Right atrium auricular region (tissue), 2 donors: ENCODE measurements around the gene ATP2B2. TPM values are rescaled to one million over a fixed set of nuclear protein-coding genes. Genes with fewer than 3 reads are reported as not detected.

Source experiments
- DNase-seq: peaks from one replicate; pipeline ENCODE4 v3.0.0-alpha.2; 2019; ENCODE audit warnings: low spot score
- H3K27ac ChIP-seq, 2 donors: fragments of 200-600 bp; sonication (generic); 1 replicate in 1 of 2; 2 replicates in 1 of 2; pipeline ENCODE4 v1.5.1; 2016 to 2019
- H3K27me3 ChIP-seq, 2 donors: fragments of 200-600 bp; sonication (generic); one replicate each; pipeline versions ENCODE4 v1.5.1 to v1.6.0; 2017 to 2019
- H3K36me3 ChIP-seq: fragments of 200-600 bp; sonication (generic); one replicate; pipeline ENCODE4 v1.5.1; 2016
- H3K4me1 ChIP-seq, 2 donors: fragments of 200-600 bp; sonication (generic); one replicate each; pipeline versions ENCODE4 v1.5.1 to v1.6.0; 2017 to 2019
- H3K4me3 ChIP-seq, 2 donors: fragments of 200-600 bp; sonication (generic); 1 replicate in 1 of 2; 2 replicates in 1 of 2; pipeline ENCODE4 v1.5.1; 2017 to 2019; ENCODE audit warnings: mild to moderate bottlenecking in 1 of 2, moderate library complexity in 1 of 2
- H3K9me3 ChIP-seq, 2 donors: fragments of 200-600 bp; sonication (generic); one replicate each; pipeline ENCODE4 v1.5.1; 2019
- total RNA-seq, 2 donors: library from RNA; depleted of rRNA; stranded (reverse); fragments of >200 nt; gene quantifications; one replicate each; pipeline ENCODE4 v1.1.0, GENCODE V29; 2016
- TF ChIP-seq, protein P1 (sequence below), 2 donors: fragments of 200-600 bp; sonication (generic); IDR thresholded peaks; one replicate each; pipeline ENCODE4 v1.5.1; 2019; ENCODE audit warnings: antibody characterized with exemption in 2 of 2

The ATP2B2 gene
- total RNA-seq, 2 donors from 2014 or later = 0.12 to 0.15 TPM

DNA sequence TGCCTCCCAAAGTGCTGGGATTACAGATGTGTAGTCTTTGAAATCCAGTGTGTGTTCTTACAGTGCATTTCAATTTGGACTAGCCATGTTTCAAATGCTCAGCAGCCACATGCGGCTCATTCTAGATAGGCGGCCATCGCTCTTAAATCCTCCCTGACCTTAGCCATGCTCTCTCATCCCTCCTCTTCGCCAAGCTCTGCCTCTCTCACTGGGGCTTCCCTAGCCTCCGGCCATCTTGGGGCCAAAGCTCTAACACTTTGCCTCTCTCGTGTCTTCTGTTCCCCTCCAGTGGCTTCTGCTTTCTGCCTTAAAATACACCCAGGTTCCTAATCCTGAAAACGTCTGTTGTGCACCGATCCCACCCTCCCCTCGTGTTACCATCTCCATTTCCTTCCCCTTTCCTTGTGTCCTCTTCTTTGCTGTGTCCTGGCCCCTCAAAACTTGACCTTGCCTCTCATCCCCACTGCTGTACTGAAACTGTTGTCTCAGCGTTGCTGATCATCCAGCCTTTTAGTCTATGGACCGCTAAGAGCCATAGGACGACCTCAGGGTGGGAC lies 211.3 kb downstream of the ATP2B2 start:
- no peak for DNase-seq
- Histone ChIP-seq H3K9me3 (no peaks in the 10 kb centered on the region), H3K4me1 (peaks cover 0 to 7% of the 10 kb centered on the region in 2 donors), H3K36me3 (peaks cover 15% of the 10 kb centered on the region), H3K27ac (no peak overlapping the region), H3K27me3 (no peaks in the 10 kb centered on the region), H3K4me3 (no peak overlapping the region)
- TF ChIP-seq, protein P1, sequence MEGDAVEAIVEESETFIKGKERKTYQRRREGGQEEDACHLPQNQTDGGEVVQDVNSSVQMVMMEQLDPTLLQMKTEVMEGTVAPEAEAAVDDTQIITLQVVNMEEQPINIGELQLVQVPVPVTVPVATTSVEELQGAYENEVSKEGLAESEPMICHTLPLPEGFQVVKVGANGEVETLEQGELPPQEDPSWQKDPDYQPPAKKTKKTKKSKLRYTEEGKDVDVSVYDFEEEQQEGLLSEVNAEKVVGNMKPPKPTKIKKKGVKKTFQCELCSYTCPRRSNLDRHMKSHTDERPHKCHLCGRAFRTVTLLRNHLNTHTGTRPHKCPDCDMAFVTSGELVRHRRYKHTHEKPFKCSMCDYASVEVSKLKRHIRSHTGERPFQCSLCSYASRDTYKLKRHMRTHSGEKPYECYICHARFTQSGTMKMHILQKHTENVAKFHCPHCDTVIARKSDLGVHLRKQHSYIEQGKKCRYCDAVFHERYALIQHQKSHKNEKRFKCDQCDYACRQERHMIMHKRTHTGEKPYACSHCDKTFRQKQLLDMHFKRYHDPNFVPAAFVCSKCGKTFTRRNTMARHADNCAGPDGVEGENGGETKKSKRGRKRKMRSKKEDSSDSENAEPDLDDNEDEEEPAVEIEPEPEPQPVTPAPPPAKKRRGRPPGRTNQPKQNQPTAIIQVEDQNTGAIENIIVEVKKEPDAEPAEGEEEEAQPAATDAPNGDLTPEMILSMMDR (IDR thresholded peaks at IDR 0.05) = no peak

DNA sequence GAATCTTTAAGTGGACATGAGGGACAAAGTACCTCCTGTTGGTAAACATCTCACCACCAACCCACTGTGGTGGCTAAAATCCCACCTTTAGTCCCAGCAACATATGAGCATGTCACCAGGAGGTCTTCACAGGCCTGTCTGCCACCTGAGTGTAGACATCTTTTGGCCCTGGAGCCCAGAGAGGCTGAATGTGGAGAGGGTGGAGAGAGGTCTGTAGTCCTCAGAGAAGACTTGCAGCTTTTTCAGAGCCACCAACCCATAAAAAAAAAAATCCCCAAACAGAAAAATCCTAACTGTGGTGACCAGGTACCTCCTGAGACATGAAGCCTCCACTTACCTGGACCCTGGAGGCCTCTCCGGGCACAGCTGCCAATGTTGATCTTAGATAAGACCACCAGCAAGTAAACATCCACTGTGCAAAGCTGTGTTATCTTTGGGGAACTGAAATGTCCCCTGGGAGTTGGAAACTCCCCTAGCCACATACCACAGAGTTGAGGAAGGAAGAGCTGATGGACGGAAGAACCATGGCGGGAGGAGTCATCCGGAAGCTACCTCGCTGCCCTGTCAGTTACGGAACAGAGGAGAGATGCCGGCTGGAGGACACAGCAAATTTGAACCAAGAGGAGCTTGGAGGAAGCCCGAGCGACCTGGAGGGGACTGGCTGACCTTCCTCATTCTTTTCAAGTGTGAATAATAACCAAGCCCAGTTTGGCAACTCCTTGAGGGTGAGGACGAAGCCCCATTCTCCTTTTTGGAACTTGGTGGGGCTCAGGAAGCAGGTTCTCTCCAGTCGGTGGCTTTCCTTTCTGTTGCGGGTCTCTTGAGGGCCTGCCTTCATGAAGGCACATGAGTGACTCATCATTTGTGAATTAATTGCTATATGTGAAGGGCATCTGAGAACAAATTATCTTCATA lies 212.6 kb downstream of the ATP2B2 start, which contains the start of gene GHRL:
Gene GHRL (minus strand): TSS at position 443 of the 915 bp plus-strand sequence. CDS start 2,767 bp downstream, outside the sequence.
- H3K9me3 ChIP-seq = no peaks in the 10 kb centered on the region
- no peaks in the 10 kb centered on the region for H3K27me3 ChIP-seq
- TF ChIP-seq, protein P1 (IDR thresholded peaks at IDR 0.05) = no peak
- H3K4me3 ChIP-seq = no peak within 1 kb of the TSS
- peaks cover 0 to 7% of the 10 kb centered on the region in 2 donors for H3K4me1 ChIP-seq
- H3K27ac ChIP-seq = no peak within 1 kb of the TSS
- no peak for DNase-seq
- peaks cover 23% of the 10 kb centered on the region for H3K36me3 ChIP-seq

DNA sequence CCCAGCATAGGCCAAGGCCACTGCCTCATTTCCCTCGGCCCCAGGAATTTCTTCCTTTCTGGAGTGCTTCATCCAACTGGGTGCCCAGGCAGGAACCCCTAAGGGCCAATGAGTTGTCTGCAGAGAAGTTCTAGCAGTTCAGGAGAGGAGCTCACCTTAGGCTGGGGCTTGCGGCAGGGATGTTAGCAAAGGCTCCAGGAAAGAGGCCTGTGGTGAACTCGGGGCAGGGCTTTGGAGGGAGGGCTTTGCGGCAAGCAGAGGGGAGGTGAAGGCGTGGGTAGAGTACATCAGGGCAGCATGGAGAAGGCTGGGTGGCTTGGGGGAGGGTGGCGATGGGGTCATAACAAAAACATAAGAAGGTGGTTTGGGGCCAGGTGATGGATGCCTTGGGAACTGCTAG lies 213.7 kb downstream of the ATP2B2 start:
- Histone ChIP-seq H3K27me3 (no peaks in the 10 kb centered on the region), H3K9me3 (no peaks in the 10 kb centered on the region), H3K36me3 (peaks cover 17% of the 10 kb centered on the region), H3K4me1 (peaks cover 0 to 7% of the 10 kb centered on the region in 2 donors), H3K27ac (no peak overlapping the region), H3K4me3 (no peak overlapping the region)
- no peak for DNase-seq
- TF ChIP-seq, protein P1 (IDR thresholded peaks at IDR 0.05) = no peak

DNA sequence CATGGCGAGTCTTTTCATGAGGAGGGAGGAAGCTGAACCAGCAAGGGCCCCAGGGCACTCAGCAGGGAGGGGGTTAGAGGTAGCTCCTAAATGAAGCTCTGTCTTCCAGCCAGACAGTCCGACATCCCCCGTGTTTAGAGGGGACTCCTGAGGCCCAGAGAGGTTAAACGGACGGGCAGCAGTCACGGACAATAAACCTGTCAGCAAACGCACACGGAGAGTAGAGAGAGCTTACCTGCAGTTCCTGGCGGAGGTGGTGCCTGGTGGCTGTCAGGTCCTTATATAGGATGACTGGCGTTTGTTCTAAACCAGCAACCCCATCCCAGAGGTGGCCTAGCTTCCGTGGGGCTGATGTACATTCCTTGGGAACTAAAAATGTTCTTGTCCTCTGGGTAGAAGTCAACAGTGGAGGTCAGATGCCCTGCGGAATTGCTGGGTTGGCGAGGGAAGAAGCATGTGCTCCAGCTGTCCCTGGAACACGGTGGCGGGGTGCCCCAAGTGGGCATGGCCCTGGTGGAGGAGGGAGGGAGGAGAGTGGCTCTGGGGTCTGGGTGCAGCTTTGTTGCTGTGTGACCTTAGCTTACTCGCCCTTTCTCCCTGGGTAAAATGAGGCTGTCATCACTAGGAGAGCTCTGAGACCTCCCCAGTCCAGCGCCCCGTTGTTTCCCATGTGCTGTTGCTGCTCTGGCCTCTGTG lies 214.8 kb downstream of the ATP2B2 start:
- Histone ChIP-seq H3K36me3 (peaks cover 18% of the 10 kb centered on the region), H3K4me1 (peaks cover 0 to 7% of the 10 kb centered on the region in 2 donors), H3K9me3 (no peaks in the 10 kb centered on the region), H3K27ac (no peak overlapping the region), H3K27me3 (no peaks in the 10 kb centered on the region), H3K4me3 (no peak overlapping the region)
- no peak for DNase-seq
- TF ChIP-seq, protein P1 (IDR thresholded peaks at IDR 0.05) = no peak

DNA sequence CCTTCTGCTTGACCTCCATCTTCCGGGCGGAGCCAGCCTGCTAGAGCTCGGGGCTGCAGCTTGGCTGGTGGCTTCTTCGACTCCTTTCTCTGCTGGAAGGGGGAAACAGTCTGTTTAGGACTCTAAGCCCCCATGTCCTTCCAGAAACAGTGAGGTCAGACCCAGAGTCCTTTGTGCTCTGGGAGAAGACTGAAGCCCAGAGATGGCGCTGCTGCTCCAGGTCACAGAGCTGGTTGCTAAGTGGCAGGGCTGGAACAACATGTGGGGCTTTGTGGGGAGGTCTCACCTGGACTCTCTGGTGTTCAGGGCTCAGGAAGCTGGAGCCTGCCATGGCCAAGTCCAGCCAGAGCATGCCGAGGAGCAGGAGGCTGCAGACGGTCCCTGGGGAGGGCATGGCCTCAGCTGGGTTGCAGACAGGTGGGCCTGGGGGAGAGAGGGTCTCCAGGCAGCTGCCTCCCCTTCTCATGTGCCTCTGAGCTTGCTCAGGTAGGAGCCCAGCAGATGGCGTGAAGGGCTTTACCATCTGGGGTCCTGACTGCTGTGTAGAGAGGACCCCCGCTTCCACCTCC lies 215.5 kb downstream of the ATP2B2 start:
- Histone ChIP-seq H3K36me3 (peaks cover 19% of the 10 kb centered on the region), H3K27me3 (no peaks in the 10 kb centered on the region), H3K4me3 (no peak overlapping the region), H3K4me1 (peaks cover 0 to 7% of the 10 kb centered on the region in 2 donors), H3K27ac (no peak overlapping the region), H3K9me3 (no peaks in the 10 kb centered on the region)
- DNase-seq = no peak
- TF ChIP-seq, protein P1 (IDR thresholded peaks at IDR 0.05) = no peak
